HG02973 (cell line): ENCODE data around the gene SHQ1.

Experiments used
- ATAC-seq: cut with Tn5 transposase; IDR thresholded peaks from one replicate; pipeline ENCODE4 v1.9.1; 2021; ENCODE audit warnings: moderate library complexity; ENCODE audit not compliant: unreplicated experiment

The SHQ1 gene

DNA sequence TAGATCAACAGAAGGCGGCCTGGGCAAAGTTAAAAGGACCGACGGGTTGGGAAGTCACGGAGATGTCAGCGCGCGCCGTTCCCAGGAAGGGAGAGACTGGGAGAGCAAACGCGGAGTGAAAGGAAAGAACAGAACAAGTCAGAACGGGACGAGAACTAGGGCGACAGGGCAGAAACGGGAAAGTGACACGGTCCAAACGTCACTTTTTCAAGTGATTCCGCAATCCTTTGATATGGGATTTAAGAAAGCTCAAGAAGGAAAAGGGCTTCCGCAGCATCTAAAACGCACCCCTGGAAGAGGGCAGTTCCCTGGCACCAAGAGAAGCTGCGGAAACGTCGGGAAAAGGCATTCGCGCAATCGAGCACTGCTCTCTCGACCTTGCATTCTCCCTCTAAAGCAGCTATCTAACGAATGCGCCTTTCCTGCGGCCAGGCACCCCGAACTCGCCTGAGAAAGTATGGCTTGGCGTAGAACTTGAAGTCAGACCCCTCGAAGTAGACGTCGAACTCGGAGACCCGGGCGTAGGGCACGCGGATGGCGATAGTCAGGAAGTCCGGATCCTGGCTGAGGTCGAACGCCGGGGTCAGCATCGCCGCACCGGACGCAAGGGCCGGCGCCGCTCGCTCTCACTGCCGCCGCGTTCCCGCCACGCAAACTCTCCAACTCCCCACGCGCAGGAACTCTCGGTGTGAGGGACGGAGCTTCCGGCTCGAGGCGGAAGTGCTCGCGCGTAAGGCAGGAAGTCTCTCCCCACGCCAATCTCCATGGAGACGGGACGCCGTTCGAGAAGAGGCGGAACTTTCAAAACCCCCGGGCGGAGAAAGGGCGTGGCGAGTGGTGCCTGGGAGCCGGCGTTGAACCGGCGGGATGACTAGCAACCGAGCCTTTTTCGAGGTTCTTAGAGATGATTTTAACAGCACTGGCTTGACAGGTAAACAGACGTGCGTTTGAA is at the start of gene SHQ1:
TSS of gene SHQ1 (minus strand) at position 695 of the 952 bp plus-strand sequence. CDS start at position 590, 105 bp downstream.
- ATAC-seq: peak; percentile 82

- ATAC-seq: no peak
These were observed 49.4 kb upstream of the SHQ1 start for GRCh38 chr3:72897758-72898007.

DNA sequence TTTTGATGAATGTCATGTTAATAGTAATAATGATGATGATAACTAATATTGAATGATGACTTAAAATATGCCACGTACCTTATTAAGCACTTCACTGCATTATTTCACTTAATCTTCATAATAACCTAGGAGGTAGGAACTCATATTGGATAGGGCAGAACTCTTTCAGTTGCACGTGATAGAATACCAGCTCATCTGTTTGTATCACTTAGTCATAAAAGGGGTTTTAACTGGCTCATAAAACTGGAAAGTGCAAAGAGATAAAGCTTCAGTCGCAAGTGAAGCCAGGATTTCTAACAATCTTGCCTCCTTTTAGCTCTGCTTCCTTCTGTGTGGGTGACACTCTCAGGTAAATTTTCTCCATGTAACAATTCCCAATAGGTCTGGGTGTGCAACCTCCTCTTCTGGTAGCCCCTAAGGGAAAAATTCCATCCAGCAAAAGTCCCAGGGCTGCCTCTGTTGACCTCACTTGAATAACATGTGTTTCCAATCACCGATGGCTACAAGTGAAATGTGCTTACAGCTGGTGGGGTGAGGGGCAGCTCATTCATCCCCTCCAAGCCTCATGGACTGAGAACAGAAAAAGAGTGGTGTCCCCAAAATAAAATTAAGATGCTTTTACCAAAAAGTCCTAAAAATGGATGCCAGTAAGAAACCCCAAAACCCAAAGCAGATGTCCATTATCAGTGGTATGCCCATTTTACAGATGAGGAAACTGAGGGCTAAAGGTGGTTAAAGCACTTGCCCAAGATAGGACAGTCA is 48.9 kb upstream of the SHQ1 start:
- no peak for ATAC-seq

DNA sequence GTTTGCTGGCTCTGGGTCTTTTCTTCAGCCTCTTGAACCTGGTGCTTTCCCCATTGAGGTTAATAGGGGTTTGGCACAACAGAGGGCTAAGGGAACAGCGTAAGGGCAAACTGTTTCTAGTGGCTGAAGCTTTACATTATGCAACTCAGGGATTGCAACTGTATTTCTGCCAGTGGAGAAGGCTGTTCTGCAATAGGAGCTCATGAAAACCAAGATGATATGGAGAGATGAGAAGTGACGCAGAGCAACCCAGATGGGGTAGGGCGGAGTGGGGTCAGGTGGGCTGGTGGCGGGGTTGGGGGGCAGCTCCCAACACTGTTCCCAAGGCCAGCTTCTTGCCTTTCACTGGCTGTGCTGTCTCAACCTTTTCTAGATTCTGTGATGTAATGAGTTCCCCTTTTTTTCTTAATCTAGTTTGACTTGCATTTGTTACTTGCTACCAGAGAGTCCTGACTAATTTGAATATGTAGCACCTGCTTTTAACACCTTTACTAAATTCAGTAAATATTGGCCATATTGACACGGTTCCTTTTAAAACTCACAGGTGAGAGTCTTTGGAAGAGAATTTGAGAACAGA is 46.8 kb upstream of the SHQ1 start:
- no peak for ATAC-seq

DNA sequence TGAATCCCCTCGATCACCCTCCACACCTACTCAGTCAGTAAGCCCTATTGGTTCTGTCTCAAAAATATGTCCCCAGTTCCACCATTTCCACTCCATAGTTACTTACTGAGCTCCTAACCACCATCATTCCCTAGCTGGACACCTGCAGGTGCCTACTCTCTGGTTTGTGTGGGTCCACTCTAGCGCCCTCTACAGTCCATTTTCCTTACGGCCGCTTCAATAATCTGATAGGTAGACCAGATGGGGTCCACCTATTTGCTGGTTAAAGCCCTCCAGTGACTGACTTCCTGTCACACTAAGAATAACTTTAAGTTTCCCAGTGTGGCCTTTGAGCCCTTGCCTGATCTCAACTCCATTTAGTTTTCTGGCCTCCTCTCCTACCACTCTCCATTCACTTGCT is 44.6 kb upstream of the SHQ1 start:
- ATAC-seq: no peak

- no peak for ATAC-seq
These were observed 44.0 kb upstream of the SHQ1 start for GRCh38 chr3:72892081-72892775.

GRCh38 chr3:72891053-72891855 is 43.0 kb upstream of the SHQ1 start:
- ATAC-seq: no peak

- no peak for ATAC-seq
These were observed 42.1 kb upstream of the SHQ1 start for GRCh38 chr3:72890166-72890925.

GRCh38 chr3:72889310-72890165 is 41.3 kb upstream of the SHQ1 start:
- no peak for ATAC-seq

DNA sequence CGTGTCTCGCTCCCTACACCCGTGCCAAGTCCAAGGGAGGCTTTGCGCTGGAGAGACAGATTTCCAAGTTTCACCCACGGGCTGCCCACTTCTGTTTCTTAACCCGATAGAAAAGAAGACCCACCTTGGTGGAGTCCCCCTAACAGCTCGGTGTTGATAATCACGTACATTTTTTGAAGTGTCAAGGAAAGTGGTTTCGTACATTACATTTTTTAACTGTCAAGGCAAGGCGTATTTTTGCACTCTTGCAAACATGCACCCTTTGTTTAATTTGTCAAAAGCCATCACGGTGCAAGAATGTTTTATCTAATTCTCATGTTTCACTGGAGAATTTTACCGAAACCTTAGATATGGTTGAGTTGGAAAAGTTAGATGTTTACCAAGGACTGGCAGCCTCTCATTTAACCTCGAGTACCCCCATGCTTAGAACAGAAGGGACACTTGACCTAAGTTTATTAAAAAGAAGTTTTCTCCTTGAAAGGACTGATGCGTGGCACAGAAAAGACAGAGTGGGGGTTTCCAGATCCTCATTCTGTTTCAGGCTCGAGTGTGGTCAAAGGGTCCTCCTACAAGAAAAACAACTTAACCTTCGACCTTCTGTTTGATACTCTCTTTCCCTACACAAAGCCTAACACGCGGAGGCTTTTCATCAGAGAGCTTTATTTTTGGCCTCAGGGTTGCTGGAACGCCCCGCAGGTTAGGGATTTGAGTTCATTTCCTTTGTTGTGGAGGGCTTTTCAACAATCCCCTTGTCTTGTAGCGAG is 40.5 kb upstream of the SHQ1 start:
- ATAC-seq: no peak

GRCh38 chr3:72887705-72888545 is 39.7 kb upstream of the SHQ1 start, which contains the start of gene GXYLT2:
TSS of gene GXYLT2 (plus strand) at chr3:72888046. CDS start at chr3:72888234, 188 bp downstream.
- no peak for ATAC-seq

DNA sequence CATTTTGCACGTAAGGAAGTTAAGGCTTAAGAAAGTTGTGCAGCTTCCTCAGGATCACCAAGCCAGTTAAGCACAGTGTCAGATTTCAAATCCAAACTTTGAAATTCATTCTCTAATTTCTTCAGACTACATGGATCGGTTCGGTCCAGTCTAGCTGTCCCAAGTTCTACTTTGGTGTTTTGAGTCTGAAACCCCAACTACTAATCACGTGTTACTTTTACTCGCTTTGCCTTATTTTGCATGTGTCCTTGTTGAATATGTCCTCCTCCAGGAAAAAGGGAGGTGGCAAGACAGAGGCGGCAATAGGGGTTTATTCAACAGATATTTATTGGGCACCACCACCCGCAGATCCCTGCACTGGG is 39.1 kb upstream of the SHQ1 start:
- no peak for ATAC-seq

GRCh38 chr3:72872183-72872582 is 23.9 kb upstream of the SHQ1 start:
- ATAC-seq: no peak

DNA sequence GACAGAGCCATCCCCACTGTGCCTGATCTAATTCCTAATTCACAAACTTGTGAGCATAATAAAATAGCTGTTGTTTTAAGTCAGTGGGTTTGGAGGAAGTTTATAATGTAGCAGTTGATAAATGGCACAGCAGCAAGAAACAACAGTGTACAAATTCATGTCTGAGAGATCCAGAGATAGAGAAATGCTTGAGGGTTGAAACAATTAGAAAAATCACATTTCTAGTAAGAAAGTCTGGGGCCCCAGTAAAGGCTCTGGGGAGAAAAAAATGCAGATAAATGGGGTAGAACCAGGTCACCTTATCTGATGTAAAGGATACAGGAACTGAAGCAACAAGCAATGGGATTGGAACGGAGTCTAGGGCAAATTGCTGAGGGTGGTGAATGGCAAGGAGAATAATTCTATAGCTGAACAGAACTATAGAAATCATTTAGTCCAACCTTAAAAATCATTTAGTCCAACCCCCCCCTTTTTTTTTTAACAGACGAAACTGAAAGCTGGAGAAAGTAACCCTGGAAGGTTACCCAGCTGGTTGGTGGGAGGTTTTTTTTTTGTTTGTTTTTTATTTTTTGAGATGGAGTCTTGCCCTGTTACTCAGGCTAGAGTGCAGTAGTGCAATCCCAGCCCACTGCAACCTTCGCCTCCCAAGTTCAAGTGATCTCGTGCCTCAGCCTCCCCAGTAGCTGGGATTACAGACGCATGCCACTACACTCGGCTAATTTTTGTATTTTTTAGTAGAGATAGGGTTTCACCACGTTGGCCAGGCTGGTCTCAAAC is 14.3 kb upstream of the SHQ1 start:
- no peak for ATAC-seq

DNA sequence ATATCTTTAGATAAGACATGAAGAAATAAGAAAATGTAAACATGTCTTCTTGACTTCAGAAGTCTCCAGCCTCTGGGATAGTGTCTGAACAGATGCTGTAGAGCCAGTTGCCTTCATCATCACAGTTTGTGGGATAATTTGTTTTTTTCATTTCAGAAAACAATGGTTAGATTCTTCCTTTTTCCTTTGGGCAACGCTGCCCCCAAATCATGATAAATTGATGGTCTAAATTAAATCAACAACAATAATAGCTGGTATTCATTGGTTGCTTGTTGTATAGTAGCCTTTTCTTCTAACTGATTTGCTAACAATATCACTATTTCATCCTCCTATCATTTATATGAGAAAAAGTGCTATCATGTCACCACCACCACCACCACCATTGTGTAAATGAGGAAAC is 12.6 kb upstream of the SHQ1 start:
- ATAC-seq: no peak

DNA sequence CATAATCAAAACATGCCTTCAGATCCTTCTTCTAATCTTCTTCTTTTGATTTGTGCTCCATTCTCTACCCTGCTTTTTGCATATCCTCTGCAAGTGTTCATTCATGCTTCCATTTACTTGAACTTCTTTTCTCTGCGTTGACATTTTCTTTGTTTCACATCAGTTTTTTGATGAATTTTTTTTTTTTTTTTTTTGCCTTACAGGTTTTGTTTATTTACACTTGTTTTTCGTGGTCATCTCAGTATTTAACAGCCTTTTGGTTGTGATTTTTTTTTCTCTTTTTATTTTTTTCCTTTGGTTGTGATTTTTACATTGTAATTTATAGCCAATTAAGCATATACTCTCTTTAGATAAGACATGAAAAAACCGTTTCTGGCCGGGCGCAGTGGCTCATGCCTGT is 11.8 kb upstream of the SHQ1 start:
- no peak for ATAC-seq
